ENCODE data around the gene FXYD3.

- TF ChIP-seq POLR2AphosphoS5 (IDR thresholded peaks at IDR 0.05; ENCODE audit: low read depth, low read length) (no peak), SIN3A (IDR thresholded peaks at IDR 0.05; ENCODE audit: borderline replicate concordance, insufficient read depth, low read length) (no peak), REST (IDR thresholded peaks at IDR 0.05; ENCODE audit: insufficient read depth in 1 of 2, low read depth in 2 of 2, low read length in 2 of 2) (no peak), TAF1 (IDR thresholded peaks at IDR 0.05; ENCODE audit: borderline replicate concordance, insufficient read depth, low read length) (no peak)
These were observed 48.8 kb downstream of the FXYD3 start for GRCh38 chr19:35164418-35164817.

All from PFSK-1 (cell line).